ENCODE data around the gene VEZF1.

VEZF1 gene, protein sequence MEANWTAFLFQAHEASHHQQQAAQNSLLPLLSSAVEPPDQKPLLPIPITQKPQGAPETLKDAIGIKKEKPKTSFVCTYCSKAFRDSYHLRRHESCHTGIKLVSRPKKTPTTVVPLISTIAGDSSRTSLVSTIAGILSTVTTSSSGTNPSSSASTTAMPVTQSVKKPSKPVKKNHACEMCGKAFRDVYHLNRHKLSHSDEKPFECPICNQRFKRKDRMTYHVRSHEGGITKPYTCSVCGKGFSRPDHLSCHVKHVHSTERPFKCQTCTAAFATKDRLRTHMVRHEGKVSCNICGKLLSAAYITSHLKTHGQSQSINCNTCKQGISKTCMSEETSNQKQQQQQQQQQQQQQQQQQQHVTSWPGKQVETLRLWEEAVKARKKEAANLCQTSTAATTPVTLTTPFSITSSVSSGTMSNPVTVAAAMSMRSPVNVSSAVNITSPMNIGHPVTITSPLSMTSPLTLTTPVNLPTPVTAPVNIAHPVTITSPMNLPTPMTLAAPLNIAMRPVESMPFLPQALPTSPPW

GRCh38 chr17:57987581-57988300, at the start of gene VEZF1:
Gene VEZF1, minus strand, starts transcription at chr17:57988254. Its CDS starts 143 bp downstream, at chr17:57988111.
- DNase-seq, result peak; percentile 84

DNA sequence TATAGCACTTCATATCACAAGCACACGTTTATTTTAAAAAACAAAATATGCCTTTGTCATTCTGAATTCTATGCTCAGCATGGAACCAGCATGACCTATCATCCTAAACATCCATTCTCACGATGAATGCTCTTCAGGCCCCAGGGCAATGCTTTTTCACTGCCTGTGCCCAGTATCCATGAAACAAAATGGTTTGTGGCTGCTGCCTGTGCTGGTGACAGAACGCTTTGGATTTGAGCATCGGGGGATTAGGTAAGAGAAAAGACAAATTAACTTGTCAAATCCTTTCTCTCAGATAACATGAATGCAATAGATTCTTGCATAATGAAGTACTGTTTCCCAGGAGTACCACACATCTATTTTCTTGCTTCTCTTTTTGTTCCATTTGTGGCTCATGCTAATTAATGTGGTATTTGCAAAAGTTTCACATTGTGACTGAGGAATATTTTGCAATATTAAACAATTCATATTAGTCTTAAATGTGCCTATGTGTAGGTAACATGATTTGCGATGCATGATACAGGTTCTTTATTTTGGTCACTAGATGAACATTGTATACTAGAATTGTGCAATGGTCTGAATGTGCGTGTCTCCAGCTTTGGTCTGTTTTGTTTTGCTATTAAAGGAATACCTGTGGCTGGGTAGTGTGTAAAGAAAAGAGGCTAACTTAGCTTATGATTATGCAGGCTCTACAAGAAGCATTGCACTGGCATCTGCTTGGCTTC, 44.8 kb upstream of the VEZF1 start:
- DNase-seq, result no peak

DNA sequence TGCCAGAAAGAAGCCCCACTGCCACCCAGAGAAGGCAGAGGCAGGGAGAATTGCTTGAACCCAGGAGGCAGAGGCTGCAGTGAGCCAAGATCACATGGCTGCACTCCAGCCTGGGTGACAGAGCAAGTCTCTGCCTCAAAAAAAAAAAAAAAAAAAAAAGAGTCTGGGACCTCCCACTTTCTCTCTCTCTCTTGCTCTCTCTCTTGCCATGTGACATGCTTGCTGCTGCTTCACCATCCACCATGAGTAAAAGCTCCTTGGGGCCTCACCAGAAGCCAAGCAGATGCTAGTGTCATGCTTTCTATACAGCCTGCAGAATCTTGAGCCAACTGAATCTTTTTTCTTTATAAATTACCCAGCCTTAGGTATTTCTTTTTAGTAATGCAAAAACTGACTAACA, 40.5 kb upstream of the VEZF1 start:
- DNase-seq, result peak; percentile 40

DNA sequence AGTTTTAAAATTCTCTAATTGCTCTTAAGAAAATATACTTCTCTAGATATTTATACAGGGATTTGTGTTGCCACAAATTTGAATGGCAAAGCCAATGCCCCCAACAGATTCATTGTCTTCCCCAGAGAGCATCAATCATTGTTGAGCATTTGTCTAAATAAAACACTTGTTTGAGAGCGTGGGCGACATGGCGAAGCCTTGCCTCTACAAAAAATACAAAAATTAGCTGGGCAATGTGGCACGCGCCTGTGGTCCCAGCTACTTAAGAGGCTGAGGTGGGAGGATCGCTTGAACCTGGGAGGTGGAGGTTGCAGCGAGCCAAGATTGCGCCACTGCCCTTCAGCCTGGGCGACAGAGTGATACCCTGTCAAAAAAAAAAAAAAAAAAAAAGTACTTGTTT, 32.3 kb upstream of the VEZF1 start:
- DNase-seq, result no peak

- DNase-seq, result no peak
Measured at GRCh38 chr17:58019521-58019920, 31.5 kb upstream of the VEZF1 start.

GRCh38 chr17:58019039-58019438, 31.0 kb upstream of the VEZF1 start:
- no peak for DNase-seq

DNA sequence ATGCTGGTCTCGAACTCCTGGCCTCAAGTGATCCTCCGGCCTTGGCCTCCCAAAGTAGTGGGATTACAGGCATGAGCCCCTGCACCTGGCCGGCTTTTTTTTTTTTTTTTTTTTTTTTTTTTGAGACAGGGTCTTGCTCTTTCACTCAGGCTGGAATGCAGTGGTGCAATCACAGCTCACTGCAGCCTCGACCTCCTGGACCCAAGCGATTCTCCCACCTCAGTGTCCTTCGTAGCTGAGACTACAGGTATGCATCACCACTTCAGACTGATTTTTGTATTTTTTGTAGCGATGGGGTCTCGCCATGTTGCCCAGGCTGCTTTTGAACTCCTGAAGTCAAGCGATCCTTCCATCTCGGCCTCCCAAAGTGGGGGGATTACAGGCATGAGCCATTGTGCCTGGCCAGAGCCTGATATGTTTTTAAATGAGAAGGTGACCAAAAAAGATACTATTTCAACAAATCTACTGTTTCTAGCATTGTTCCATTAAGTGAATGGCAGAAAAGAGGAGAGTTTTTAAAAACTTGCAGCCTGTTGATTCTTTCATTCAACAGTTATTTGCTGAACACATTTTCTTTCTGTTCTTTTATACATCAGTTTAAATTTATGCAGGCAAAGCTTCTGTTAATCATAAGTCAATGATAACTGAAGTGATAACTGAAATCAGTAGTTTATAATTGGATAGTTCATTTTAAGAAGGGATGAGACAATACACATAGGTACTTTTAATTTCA, 22.2 kb upstream of the VEZF1 start:
- no peak for DNase-seq

DNA sequence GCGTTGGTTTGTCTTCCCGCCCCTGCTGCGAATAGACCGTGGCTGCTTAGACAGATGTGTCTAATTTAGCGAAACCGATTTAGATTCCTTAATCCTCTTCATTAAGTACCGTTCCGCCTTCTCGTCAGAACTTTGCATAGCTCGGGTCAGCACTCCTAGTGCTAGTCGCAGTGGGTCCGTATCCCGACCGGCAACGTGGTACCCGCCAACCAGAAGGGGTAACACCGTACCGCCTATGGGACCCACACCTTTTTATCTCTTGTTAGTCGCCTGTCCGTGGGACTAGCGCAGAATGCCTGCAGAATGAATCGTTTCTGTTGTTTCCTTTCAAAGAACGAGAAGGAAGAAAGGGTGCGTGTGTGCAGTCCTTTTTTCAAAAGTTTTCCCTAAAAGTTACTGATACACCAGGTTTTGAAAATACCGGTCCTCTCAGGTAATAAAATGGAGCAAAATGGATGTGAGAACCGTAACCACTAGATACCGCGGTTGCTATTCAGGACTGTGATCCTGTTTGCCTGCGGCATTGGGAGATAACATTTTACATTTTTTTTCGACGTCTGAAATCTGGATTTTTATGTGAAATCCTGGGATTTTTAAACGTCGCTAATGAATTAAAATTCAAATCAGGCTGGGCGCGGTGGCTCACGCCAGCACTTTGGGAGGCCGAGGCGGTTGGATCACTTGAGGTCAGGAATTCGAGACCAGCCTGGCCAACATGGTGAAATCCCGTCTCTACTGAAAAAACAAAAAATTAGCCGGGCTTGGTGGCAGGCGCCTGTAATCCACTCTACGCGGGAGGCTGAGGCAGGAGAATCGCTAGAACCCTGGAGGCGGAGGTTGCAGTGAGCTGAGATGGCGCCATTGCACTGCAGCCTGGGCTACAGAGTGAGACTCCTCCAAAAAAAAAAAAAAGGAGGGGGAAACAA, 20.0 kb upstream of the VEZF1 start:
- DNase-seq, result no peak

DNA sequence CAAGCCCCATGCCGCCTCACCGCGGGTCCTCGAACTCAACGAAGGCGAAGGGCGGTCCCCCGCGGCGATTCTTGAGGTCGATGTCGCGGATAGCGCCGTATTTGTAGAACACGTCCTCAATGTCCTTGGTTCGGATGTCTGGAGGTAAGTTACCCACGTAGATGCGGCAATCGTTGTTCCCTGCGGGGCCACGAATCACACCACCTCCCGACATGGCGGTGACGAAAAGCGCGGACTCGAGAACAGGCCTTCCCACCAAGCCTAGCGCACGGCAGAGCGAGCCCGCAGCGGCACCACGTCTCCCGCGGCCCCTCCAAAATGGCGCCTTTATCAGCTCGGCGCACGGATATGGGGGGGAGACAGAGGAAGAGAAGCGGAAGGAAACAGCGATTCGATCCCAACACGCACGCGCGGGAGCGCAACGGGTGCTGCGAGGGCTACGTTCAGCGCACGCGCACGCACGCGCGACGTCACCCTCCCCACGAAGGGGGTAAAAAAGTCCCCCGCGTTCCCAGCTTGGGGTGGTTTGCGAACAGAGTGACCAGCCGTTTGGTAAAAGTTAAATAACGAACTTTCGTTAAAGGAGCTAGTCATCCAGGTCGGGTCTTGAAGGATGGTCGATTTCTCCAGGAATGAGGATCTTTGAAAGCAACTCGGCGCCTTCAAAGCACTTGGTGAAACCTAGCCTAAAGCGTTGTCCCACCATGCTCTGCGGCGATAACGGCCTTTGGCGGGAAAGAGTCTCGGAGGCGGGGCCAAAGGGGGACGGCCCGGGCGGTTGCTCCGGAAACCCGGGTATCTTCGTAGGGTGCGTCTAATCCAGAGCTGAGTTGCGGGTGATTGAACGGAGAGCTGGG, 19.1 kb upstream of the VEZF1 start, which contains the start of gene SRSF1:
Gene SRSF1, minus strand, starts transcription at position 323 of the 857 bp plus-strand sequence. Its CDS starts 109 bp downstream, at position 214.
- DNase-seq, result peak; percentile 99

DNA sequence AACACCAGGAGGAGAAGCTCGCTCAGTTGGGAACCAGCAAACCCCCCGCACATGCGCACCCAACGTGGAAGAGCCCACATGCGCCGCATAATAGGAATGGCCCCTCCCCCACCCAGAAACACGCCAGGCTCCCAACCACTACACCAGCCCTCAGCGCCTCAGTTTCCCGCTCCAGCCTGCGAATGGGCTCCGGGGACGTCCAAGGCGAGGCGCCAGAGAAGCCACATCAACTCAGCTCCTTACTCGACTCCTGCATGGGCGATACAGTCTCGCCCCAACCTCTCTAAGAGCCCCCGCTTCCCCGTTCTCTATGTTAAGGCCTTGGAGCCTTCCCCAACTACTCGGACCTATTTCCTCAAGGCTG, 18.5 kb upstream of the VEZF1 start:
- peak; percentile 91 for DNase-seq

- DNase-seq, result no peak
Measured at GRCh38 chr17:58005728-58006559, 17.9 kb upstream of the VEZF1 start.

DNA sequence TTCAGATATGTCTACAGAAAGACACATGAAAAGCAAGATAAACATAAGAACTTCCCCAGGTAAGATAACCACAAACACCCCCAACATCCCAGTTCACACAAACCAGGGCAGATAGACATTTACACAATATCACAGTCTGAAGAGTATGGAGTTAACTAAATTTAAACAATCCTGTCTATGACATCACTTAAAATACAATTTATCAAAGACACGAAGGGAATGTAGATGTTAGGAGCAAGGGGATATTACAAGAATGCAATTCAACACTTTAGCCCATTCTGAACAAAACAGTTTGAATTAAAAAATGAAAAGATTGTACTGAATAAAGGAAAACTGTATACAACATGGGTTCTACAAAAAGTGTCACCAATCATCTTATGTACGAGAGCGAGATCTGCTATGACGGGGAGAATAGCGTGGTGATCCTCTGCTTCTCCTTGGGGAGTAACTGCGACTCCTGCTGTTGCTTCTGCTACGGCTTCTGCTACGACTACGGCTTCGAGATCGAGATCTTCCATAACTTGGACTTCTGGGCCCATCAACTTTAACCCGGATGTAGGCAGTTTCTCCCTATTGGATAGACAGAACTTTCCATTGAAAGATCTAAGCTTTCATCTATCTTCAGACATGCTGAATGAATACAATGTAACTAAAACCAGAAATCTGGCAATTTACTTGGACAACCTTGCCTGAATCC, 17.1 kb upstream of the VEZF1 start:
- DNase-seq, result no peak

DNA sequence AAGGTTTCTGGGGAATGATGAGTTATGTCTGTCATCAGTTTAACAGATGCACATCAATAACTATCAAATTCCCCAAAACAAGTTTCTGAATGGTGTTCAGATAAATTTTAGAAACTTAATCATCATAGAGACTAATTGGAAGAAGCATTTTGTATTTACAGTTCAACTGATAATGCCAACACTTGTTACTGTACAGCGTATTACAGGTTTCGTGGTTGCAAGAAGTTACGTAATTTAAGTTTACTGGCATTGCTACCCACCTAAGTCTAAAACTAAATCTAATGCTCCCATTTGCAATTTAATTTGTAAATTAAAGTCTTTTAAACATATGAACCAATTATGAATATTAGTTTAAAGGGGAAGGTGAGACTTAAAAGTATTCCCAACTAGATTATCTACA, 16.0 kb upstream of the VEZF1 start:
- DNase-seq, result peak; percentile 32

DNA sequence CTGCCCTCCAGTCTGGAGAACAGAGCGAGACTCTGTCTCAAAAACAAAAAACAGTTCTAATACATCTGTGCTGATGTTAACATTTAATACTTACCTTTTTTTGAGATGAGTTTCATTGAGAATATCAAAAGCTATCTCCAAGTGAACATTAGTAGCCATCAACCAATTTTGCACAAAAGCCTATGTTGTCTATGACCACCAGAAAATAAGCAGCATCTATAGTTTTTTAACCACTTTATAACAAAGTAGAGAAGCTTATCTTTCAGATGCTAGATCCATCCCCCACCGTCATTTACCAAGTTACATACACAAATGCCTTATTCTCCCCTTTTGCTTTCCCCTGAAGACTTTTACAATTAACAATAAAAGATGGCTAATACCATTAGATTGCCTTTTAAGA, 14.9 kb upstream of the VEZF1 start:
- no peak for DNase-seq

DNA sequence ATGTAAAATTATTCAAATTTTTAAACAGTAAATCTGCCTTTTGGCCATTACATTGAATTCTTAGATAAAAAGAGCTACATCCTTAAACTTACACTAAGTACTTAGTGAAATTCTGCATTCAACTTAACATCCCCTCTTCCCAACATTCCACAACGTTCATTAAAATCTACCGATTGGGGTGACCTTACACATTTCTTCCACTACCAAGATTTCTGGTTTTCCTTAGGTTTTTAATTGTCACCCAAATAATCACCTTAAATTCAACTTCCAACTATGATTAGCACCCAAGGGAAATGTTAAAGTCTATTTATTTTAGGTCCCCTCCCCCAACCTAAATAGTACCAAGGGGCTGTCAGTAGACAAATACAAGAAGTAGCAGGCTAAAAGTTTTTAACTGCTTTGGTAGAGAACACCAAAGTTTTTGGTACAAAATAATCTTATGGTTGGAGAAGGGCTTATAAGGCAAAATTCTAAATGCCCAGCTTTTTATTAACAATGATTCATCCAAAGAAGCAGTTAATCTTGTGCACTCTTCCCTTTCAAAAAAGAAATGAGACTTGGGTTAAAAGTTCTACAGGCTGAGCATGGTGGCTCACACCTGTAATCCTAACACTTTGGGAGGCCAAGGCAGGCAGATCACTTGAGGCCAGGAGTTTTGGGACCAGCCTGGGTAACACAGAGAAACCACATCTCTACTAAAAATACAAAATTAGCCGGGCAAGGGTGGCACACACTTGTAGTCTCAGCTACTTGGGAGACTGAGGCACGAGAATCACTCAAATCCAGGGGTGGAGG, 14.3 kb upstream of the VEZF1 start:
- DNase-seq, result no peak

DNA sequence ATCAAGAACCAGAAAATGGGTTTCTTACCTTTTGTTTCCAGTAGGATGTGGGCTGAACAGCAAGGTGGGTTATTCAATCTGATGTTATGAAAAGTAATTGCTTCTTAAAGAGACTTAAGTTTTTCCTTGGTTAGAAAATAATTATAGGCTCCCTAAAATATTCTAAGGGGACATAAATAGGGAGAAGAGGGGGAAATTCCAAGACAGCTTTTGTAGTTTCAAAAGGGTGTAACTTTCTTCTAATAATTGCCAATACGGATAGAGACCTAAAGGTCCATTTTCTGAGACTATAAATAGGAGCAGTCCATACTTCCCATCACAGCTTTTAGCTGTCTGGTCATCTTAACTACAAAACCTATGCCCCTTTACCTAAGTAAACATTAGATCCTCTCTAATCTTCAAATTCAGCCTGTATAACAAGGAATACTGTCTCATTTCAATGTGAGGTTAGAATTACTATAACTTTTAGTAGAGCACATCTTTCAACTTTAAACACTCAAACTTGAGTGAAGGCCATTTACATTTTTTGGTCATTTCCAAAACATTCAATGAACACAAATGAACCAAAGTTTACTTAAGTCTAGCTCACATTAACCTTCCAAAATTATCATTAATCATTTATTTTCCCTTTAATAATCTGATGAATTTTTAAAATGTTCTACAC, 13.5 kb upstream of the VEZF1 start:
- no peak for DNase-seq

- DNase-seq, result peak; percentile 87
Measured at GRCh38 chr17:57999496-58000017, 11.5 kb upstream of the VEZF1 start.
